HEK293T (cell line): ENCODE results near the gene TJP1.
"Not testable (repeated sequence)": the region's sequence is repeated elsewhere in the genome, so short reads cannot be mapped to it uniquely, and the experiment has no call there.

ENCODE experiments used
- CTCF ChIA-PET: fragments of 350-600 bp; formaldehyde crosslinking; extraction: SDS; loops from one replicate; lab custom pipeline; 2021; ENCODE audit warnings: antibody characterized with exemption, inconsistent platforms; lab: Yijun Ruan, JAX
- POLR2A ChIA-PET: fragments of 350-600 bp; formaldehyde crosslinking; extraction: SDS; loops from one replicate; lab custom pipeline; 2020; ENCODE audit warnings: antibody characterized with exemption, inconsistent platforms; lab: Yijun Ruan, JAX
- DNase-seq: peaks from one replicate; pipeline ENCODE4 v3.0.0; 2012; ENCODE audit warnings: mixed read lengths; ENCODE audit errors: extremely low spot score
- ARNT ChIP-seq: fragments of 450-650 bp; IDR thresholded peaks from 2 replicates; pipeline ENCODE4 v1.6.1; 2017; ENCODE audit warnings: mild to moderate bottlenecking
- BHLHE40 ChIP-seq: fragments of 450-650 bp; IDR thresholded peaks from 2 replicates; pipeline ENCODE4 v1.6.1; 2016; ENCODE audit warnings: mild to moderate bottlenecking, moderate library complexity, borderline replicate concordance
- CTBP1 ChIP-seq: fragments of 450-650 bp; IDR thresholded peaks from 2 replicates; pipeline ENCODE4 v1.6.1; 2016; ENCODE audit warnings: borderline replicate concordance
- ELF4 ChIP-seq: fragments of 450-650 bp; IDR thresholded peaks from 2 replicates; pipeline ENCODE4 v1.6.1; 2017; ENCODE audit warnings: antibody characterized with exemption
- FOXA1 ChIP-seq: fragments of 450-650 bp; IDR thresholded peaks from 2 replicates; pipeline ENCODE4 v1.6.1; 2016; ENCODE audit warnings: mild to moderate bottlenecking
- FOXK2 ChIP-seq: fragments of 450-650 bp; IDR thresholded peaks from 2 replicates; pipeline ENCODE4 v1.6.1; 2016; ENCODE audit warnings: mild to moderate bottlenecking
- FOXM1 ChIP-seq: fragments of 450-650 bp; IDR thresholded peaks from 2 replicates; pipeline ENCODE4 v1.6.1; 2017; ENCODE audit warnings: mild to moderate bottlenecking, borderline replicate concordance
- HDGF ChIP-seq: fragments of 450-650 bp; IDR thresholded peaks from 2 replicates; pipeline ENCODE4 v1.6.1; 2017; ENCODE audit warnings: antibody characterized with exemption, borderline replicate concordance
- L3MBTL2 ChIP-seq: fragments of 450-650 bp; conservative IDR thresholded peaks from 2 replicates; pipeline ENCODE4 v1.6.1; 2016; ENCODE audit warnings: mild to moderate bottlenecking
- LEF1 ChIP-seq: fragments of 450-650 bp; IDR thresholded peaks from 2 replicates; pipeline ENCODE4 v1.6.1; 2017; ENCODE audit warnings: mild to moderate bottlenecking, borderline replicate concordance
- NFRKB ChIP-seq: fragments of 450-650 bp; IDR thresholded peaks from 2 replicates; pipeline ENCODE4 v1.6.1; 2016; ENCODE audit warnings: mild to moderate bottlenecking, moderate library complexity
- SP1 ChIP-seq: fragments of 450-650 bp; IDR thresholded peaks from 2 replicates; pipeline ENCODE4 v1.6.1; 2017
- SUZ12 ChIP-seq: fragments of 450-650 bp; IDR thresholded peaks from 2 replicates; pipeline ENCODE4 v1.6.1; 2016; ENCODE audit warnings: mild to moderate bottlenecking
- TARDBP ChIP-seq: fragments of 450-650 bp; IDR thresholded peaks from 2 replicates; pipeline ENCODE4 v1.6.1; 2016
- ZNF384 ChIP-seq: fragments of 450-650 bp; IDR thresholded peaks from 2 replicates; pipeline ENCODE4 v1.6.1; 2016
- TF ChIP-seq, protein P1 (sequence below): fragments of 450-650 bp; IDR thresholded peaks from 2 replicates; pipeline ENCODE4 v1.6.1; 2016

The TJP1 gene

DNA sequence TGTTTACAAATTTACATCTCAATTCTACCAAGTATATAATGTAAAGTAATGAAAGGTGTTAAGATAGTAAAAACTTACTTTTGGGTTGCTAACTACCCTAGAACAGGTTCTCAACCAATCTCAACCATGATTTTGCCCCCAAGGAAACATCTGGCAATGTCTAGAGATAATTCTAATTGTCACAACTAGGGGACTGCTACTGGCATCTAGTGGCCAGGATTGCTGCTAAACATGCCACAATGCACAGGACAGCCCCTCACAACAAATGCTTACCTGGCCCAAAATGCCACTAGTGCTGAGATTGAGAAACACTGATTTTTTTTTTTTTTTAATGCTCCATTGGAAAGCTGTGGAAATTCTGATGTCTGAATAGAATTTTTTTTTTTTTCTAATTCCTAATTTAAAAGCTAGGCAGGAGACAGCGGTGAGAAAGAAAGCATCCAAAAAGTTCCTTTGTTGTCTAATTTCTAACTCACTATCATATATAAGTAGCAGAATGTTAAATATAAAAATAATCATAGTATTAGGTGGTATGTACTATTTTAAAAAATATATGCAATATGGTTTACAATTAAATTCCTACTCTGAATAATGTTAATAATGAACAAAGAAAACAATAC is 81.5 kb downstream of the TJP1 start:
- no peak for DNase-seq
- ChIA-PET CTCF (no interaction called here), POLR2A (no interaction called here)
- no peak for TF ChIP-seq FOXK2
- TF ChIP-seq L3MBTL2: no peak
- TF ChIP-seq ELF4: no peak
- TF ChIP-seq TARDBP: no peak
- no peak for TF ChIP-seq FOXA1
- TF ChIP-seq SUZ12: no peak
- TF ChIP-seq, protein P1, sequence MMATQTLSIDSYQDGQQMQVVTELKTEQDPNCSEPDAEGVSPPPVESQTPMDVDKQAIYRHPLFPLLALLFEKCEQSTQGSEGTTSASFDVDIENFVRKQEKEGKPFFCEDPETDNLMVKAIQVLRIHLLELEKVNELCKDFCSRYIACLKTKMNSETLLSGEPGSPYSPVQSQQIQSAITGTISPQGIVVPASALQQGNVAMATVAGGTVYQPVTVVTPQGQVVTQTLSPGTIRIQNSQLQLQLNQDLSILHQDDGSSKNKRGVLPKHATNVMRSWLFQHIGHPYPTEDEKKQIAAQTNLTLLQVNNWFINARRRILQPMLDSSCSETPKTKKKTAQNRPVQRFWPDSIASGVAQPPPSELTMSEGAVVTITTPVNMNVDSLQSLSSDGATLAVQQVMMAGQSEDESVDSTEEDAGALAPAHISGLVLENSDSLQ: no peak
- TF ChIP-seq HDGF: no peak
- TF ChIP-seq BHLHE40: no peak
- no peak for TF ChIP-seq ARNT
- TF ChIP-seq LEF1: no peak
- no peak for TF ChIP-seq FOXM1
- TF ChIP-seq NFRKB: no peak
- no peak for TF ChIP-seq ZNF384
- TF ChIP-seq CTBP1: no peak

DNA sequence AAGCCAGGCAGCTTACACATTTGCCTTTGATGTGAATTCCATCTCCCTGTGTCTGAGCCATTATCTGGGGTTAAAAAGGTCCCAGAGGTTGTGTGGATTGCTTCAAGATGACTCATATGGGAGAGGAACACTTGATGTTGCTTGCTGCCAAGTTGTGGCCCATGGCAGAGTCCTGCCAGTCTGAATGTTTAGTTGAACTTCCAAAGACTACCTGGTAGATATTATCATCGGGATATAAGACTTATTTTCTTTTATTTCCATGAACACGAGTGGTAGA is 85.6 kb downstream of the TJP1 start:
- ChIA-PET POLR2A (no interaction called here), CTCF (no interaction called here)
- TF ChIP-seq HDGF: no peak
- no peak for TF ChIP-seq FOXM1
- TF ChIP-seq ELF4: no peak
- TF ChIP-seq ARNT: no peak
- no peak for TF ChIP-seq CTBP1
- no peak for TF ChIP-seq ZNF384
- TF ChIP-seq FOXA1: no peak
- no peak for TF ChIP-seq FOXK2
- DNase-seq: no peak

DNA sequence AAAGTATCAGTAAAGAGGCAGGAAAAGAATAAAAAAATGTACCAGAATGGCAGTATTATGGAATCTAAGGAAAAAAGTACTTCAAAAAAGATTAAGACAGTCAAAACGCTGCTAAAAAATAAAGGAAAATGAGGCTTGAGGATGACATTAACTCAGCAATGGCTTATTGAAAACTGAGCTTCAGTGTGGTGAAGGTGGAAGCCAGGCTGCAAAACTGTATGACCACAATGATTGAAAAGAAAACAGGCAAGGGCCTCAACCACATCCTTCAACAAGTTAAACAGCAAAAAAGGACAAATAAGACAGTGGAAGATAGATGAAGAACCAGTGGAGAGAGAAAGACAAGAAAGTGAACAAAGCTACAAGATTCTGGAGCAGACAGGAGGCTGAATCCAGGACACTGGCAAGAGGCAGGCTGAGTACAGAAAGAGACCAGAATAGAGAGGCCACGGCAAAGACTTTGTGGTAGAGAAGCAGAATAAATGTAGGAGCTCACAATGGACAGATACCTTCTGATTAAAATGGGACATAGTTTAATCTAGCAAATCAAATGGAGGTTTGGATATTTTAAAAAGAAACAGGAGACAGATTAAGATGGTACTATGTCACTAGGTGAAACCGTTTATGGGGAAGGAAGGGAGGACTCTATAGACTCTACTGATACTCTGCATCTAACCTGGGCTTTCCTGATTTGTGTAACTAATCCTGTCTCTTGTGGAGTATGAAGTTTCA is 86.1 kb downstream of the TJP1 start:
- ChIA-PET POLR2A (no interaction called here), CTCF (no interaction called here)
- TF ChIP-seq L3MBTL2: no peak
- TF ChIP-seq ELF4: no peak
- no peak for TF ChIP-seq TARDBP
- no peak for TF ChIP-seq SP1
- TF ChIP-seq FOXM1: no peak
- no peak for TF ChIP-seq BHLHE40
- DNase-seq: no peak

DNA sequence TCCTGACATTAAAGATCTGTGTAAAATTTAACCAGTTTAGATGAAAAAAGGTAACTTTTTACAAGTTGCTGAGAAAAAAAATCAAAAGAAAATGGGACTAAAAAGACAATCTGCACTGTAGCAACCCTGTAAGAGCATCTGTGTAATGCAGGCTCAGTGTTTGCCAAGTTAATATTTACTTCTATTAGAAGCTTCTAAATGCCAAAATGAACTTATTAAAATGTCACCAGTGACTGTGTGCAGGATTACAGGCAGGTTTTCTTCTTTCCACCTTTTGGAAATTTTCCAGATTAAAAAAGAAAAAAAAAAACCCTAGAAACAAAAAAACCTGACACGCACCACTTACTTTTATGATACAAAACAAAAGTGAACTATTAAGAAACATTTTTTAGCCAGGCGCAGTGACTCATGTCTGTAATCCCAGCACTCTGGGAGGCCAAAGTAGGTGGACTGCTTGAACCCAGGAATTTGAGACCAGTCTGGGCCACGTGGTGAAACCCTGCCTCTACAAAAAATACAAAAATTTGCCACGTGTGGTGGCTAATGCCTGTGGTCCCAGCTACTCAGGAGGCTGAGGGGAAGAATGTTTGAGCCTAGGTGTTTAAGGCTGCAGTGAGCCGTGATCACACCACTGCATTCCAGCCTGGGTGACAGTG is 87.2 kb downstream of the TJP1 start:
- POLR2A ChIA-PET: no interaction called here
- DNase-seq: no peak
- TF ChIP-seq FOXK2 (no peak), SUZ12 (no peak), FOXM1 (no peak), ELF4 (no peak), NFRKB (no peak), SP1 (no peak), FOXA1 (no peak), ARNT (no peak), ZNF384 (no peak), CTBP1 (no peak), L3MBTL2 (no peak), LEF1 (no peak), BHLHE40 (no peak), TARDBP (no peak), HDGF (no peak)
- TF ChIP-seq, protein P1: no peak
- CTCF ChIA-PET: no interaction called here

DNA sequence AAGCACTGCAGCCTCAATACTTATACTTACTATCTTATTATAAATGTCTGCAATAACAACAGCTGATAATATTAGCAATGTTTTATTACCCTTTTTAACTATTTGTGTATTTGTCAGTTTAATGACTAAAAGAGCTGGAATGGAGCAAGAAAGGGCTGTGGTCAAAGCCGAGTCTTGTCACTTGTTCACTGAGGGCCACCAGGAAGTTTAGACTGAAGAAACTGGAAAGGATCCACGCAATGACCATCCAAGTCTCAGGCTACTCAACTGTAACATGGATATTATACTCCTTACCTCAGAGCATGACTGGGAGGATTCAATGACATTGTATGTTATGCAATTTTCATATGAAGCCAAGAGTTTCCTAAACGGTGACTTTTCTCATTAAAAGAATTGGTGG is 90.4 kb downstream of the TJP1 start:
- no peak for TF ChIP-seq BHLHE40
- TF ChIP-seq L3MBTL2: no peak
- no peak for TF ChIP-seq SUZ12
- no peak for TF ChIP-seq ARNT
- TF ChIP-seq, protein P1: no peak
- TF ChIP-seq LEF1: no peak
- no peak for TF ChIP-seq SP1
- no peak for TF ChIP-seq FOXM1
- TF ChIP-seq NFRKB: no peak
- TF ChIP-seq CTBP1: no peak
- TF ChIP-seq ZNF384: no peak
- TF ChIP-seq FOXK2: no peak
- TF ChIP-seq HDGF: no peak
- no peak for TF ChIP-seq FOXA1
- TF ChIP-seq TARDBP: no peak
- no peak for TF ChIP-seq ELF4
- DNase-seq: no peak
- ChIA-PET CTCF (no interaction called here), POLR2A (no interaction called here)

DNA sequence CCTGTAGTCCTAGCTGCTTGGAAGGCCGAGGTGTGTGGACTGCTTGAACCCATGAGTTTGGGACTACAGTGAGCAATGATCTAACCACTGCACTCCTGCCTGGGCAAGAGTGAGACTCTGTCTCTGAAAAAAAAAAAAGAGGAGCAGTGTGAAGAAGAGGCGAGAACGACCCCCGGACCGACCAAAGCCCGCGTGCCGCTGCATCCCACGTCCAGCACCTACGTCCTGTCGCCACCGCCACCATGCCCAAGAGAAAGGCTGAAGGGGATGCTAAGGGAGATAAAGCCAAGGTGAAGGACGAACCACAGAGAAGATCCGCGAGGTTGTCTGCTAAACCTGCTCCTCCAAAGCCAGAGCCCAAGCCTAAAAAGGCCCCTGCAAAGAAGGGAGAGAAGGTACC is 91.8 kb downstream of the TJP1 start:
- CTCF ChIA-PET, POLR2A ChIA-PET, DNase-seq: not testable (repeated sequence)
